NCI-H2227 (cell line): ENCODE results near the gene USP40.

Experiments
- DNase-seq: peaks from one replicate; lab custom pipeline; 2025; ENCODE audit not compliant: unreplicated experiment; lab: John Stamatoyannopoulos, UW

Gene USP40

GRCh38 chr2:233479616-233480489, 86.7 kb downstream of the USP40 start:
- DNase-seq, result no peak

GRCh38 chr2:233477548-233478433, 88.8 kb downstream of the USP40 start:
- no peak for DNase-seq

GRCh38 chr2:233476651-233477547, 89.7 kb downstream of the USP40 start:
- no peak for DNase-seq

- no peak for DNase-seq
Measured at GRCh38 chr2:233476063-233476410, 90.5 kb downstream of the USP40 start.

GRCh38 chr2:233474308-233475160, 92.0 kb downstream of the USP40 start:
- DNase-seq, result no peak

GRCh38 chr2:233473878-233474277, 92.7 kb downstream of the USP40 start:
- no peak for DNase-seq

GRCh38 chr2:233473386-233473791, 93.2 kb downstream of the USP40 start:
- no peak for DNase-seq

- DNase-seq, result no peak
Measured at GRCh38 chr2:233471291-233472035, 95.1 kb downstream of the USP40 start.

- DNase-seq, result no peak
Measured at GRCh38 chr2:233470839-233471238, 95.7 kb downstream of the USP40 start.

- DNase-seq, result no peak
Measured at GRCh38 chr2:233470011-233470687, 96.4 kb downstream of the USP40 start.

GRCh38 chr2:233469261-233470010, 97.1 kb downstream of the USP40 start:
- no peak for DNase-seq

- DNase-seq, result no peak
Measured at GRCh38 chr2:233468741-233469110, 97.9 kb downstream of the USP40 start.

GRCh38 chr2:233468047-233468740, 98.4 kb downstream of the USP40 start:
- DNase-seq, result no peak

GRCh38 chr2:233466991-233467603, 99.5 kb downstream of the USP40 start:
- DNase-seq, result no peak

- no peak for DNase-seq
Measured at GRCh38 chr2:233464531-233465240, 101.9 kb downstream of the USP40 start.

GRCh38 chr2:233464056-233464455, 102.5 kb downstream of the USP40 start:
- DNase-seq, result no peak

GRCh38 chr2:233463586-233463985, 103.0 kb downstream of the USP40 start:
- DNase-seq, result no peak
